ENCODE measurements around the gene CDYL.

DNA sequence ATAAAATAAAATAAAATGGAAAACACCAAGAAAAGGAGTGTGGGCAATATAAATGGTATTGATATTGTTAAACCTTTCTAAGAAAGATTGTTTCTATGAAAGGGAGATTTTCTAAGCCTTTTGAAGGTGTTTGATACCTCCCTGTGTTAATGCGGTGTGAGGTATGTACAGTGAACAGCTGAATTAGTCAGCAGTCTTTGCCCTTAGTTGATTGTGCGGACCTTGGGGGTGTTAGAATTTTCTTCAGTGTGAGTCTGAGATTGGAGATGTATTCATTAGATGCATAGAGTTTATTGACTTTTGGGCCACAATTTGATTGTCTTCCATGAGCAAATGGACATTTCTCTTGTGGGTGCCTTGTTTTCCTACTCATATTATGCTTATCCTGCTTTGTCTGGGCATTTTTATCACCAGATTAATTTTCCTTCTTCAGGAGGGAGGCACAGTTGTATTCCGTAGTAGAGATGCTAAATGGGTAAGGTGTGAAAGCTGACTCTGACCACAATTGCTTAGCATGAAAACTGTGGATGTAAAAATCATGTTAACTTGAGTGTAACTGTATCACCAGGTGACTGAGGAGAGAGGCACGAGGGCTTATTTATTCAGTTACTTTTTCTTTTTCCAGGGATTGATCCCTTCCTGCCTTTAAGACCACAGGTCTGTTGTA lies 42.2 kb downstream of the CDYL start:
- TF ChIP-seq CTCF (IDR thresholded peaks at IDR 0.05; ENCODE audit: insufficient read depth, low read length, poor library complexity, severe bottlenecking), result no peak
- no peak for TF ChIP-seq EZH2phosphoT487 (conservative IDR thresholded peaks at IDR 0.05; ENCODE audit: low read length)

Measured in SU-DHL-6 (cell line).